Right cardiac atrium (tissue), 5 donors: ENCODE measurements around the gene HERC4. TPM values are rescaled to one million over a fixed set of nuclear protein-coding genes. Genes with fewer than 3 reads are reported as not detected.
A peak's percentile ranks its signal among the peaks of the same experiment; 100 is the strongest.
"Not testable (repeated sequence)": the region's sequence is repeated elsewhere in the genome, so short reads cannot be mapped to it uniquely, and the experiment has no call there.

Experiments used
- ATAC-seq, 2 donors: fragments of 200-7000 bp; cut with Tn5 transposase; one replicate each; pipeline versions ENCODE4 v1.8.0 to v1.9.1; 2020; ENCODE audit warnings: moderate library complexity in 2 of 2, mild to moderate bottlenecking in 1 of 2
- DNase-seq, 3 donors: peaks; one replicate each; pipeline ENCODE4 v3.0.0-alpha.2; 2020
- H3K27ac ChIP-seq: one replicate; pipeline ENCODE4 v1.5.1; 2013; ENCODE audit warnings: mild to moderate bottlenecking, low read length, control low read depth, moderate library complexity
- H3K27me3 ChIP-seq: one replicate; pipeline ENCODE4 v1.6.1; 2013; ENCODE audit not compliant: control insufficient read depth, insufficient read depth
- H3K4me1 ChIP-seq: one replicate; pipeline ENCODE4 v1.6.1; 2013; ENCODE audit warnings: low read length; ENCODE audit not compliant: control insufficient read depth, insufficient read depth
- H3K4me3 ChIP-seq: one replicate; pipeline ENCODE4 v1.5.1; 2013; ENCODE audit warnings: low read length, control low read depth
- H3K9me3 ChIP-seq: one replicate; pipeline ENCODE4 v1.6.1; 2013; ENCODE audit warnings: low read length; ENCODE audit not compliant: control insufficient read depth
- WGBS: extraction: QIAGEN DNeasy Blood & Tissue Kit; methylation state at CpG from one replicate; pipeline ENCODE4 v1.1.7; 2013; 5-methylcytosine and 5-hydroxymethylcytosine counted together
- intact Hi-C, 4 donors: fragments of 100-400 bp; cut with DNase I; formaldehyde crosslinking; loops; one replicate each; pipeline versions ENCODE4 v1.11.0 to v1.14.0; 2022 to 2023
- polyA plus RNA-seq: library from polyadenylated mRNA; stranded (reverse); fragments of 200-250 nt; gene quantifications from one replicate; pipeline ENCODE4 v1.2.3, GENCODE V29; 2013
- total RNA-seq, 4 donors: library from RNA; stranded (reverse); fragmentation: NEBNext Ultra II Directional; extraction: Animal tissue kit (Norgen Biotek cat#: 25700); gene quantifications; one replicate each; pipeline ENCODE4 v1.2.1, GENCODE V29; 2021
- donor health status: healthy with polysubstance abuse.
- donor health status: DM: no; HTN: yes; CAD: no.
- donor health status: DM: no; HTN: no; CAD: no.
- donor health status: DM: no; HTN: yes; CAD: no; lungs with severe emphysema.
- donor health status: DM: yes; HTN: yes; CAD: no.

Gene HERC4
- total and polyA plus RNA-seq, 5 donors, result 14.0 to 37.0 (median 33.8) TPM

- DNase-seq (no peak), ATAC-seq (no peak)
- 86% methylated on average over 3 of the region's 3 CpGs for WGBS
- Histone ChIP-seq H3K27ac (no peak overlapping the region), H3K4me3 (no peak overlapping the region), H3K4me1 (no peaks in the 10 kb centered on the region), H3K9me3 (no peaks in the 10 kb centered on the region), H3K27me3 (no peaks in the 10 kb centered on the region)
- intact Hi-C loops, result no loop called here
These were observed 27.3 kb downstream of the HERC4 start for GRCh38 chr10:68047554-68048327.

- Histone ChIP-seq H3K4me1 (no peaks in the 10 kb centered on the region), H3K9me3 (no peaks in the 10 kb centered on the region), H3K27me3 (no peaks in the 10 kb centered on the region), H3K4me3 (no peak overlapping the region), H3K27ac (no peak overlapping the region)
- 96% methylated on average over 1 of the region's 1 CpG for WGBS
- DNase-seq, result no peak
- no peak for ATAC-seq
- intact Hi-C loops, result no loop called here
These were observed 28.0 kb downstream of the HERC4 start for GRCh38 chr10:68047122-68047521.

- no peaks in the 10 kb centered on the region for H3K9me3 ChIP-seq
- DNase-seq (no peak), ATAC-seq (no peak)
- no peak overlapping the region for H3K27ac ChIP-seq
- intact Hi-C loops, result no loop called here
- 95% methylated on average over 5 of the region's 5 CpGs for WGBS
- H3K4me1 ChIP-seq, result no peaks in the 10 kb centered on the region
- H3K4me3 ChIP-seq, result no peak overlapping the region
- no peaks in the 10 kb centered on the region for H3K27me3 ChIP-seq
These were observed 28.4 kb downstream of the HERC4 start for GRCh38 chr10:68046642-68047041.

- ATAC-seq, result no peak
- Histone ChIP-seq H3K4me1 (no peaks in the 10 kb centered on the region), H3K4me3 (no peak overlapping the region), H3K9me3 (no peaks in the 10 kb centered on the region), H3K27me3 (no peaks in the 10 kb centered on the region), H3K27ac (no peak overlapping the region)
- intact Hi-C loops, result no loop called here
- DNase-seq, result no peak
These were observed 32.1 kb downstream of the HERC4 start for GRCh38 chr10:68043030-68043429.

- WGBS, result 87% methylated on average over 2 of the region's 2 CpGs
- DNase-seq, result no peak
- H3K27me3 ChIP-seq, result no peaks in the 10 kb centered on the region
- no peaks in the 10 kb centered on the region for H3K4me1 ChIP-seq
- H3K9me3 ChIP-seq, result no peaks in the 10 kb centered on the region
- ATAC-seq, result no peak
- H3K4me3 ChIP-seq, result no peak overlapping the region
- intact Hi-C loops, result no loop called here
- no peak overlapping the region for H3K27ac ChIP-seq
These were observed 43.0 kb downstream of the HERC4 start for GRCh38 chr10:68032113-68032512.

- H3K4me3 ChIP-seq, result no peak overlapping the region
- intact Hi-C loops, result no loop called here
- no peaks in the 10 kb centered on the region for H3K27me3 ChIP-seq
- no peaks in the 10 kb centered on the region for H3K4me1 ChIP-seq
- no peak overlapping the region for H3K27ac ChIP-seq
- WGBS, result 88% methylated on average over 9 of the region's 9 CpGs
- no peaks in the 10 kb centered on the region for H3K9me3 ChIP-seq
- DNase-seq (no peak), ATAC-seq (no peak)
These were observed 47.7 kb downstream of the HERC4 start for GRCh38 chr10:68027429-68027828.

- ATAC-seq, result no peak
- DNase-seq, result no peak
- H3K27ac ChIP-seq, result no peak overlapping the region
- 95% methylated on average over 1 of the region's 1 CpG for WGBS
- H3K27me3 ChIP-seq, result no peaks in the 10 kb centered on the region
- no peaks in the 10 kb centered on the region for H3K4me1 ChIP-seq
- H3K4me3 ChIP-seq, result no peak overlapping the region
- intact Hi-C loops, result no loop called here
- no peaks in the 10 kb centered on the region for H3K9me3 ChIP-seq
These were observed 51.8 kb downstream of the HERC4 start for GRCh38 chr10:68023292-68023691.

- WGBS, result 98% methylated on average over 4 of the region's 4 CpGs
- DNase-seq, H3K4me3 ChIP-seq, H3K27ac ChIP-seq, ATAC-seq, H3K4me1 ChIP-seq, H3K27me3 ChIP-seq, H3K9me3 ChIP-seq, intact Hi-C loops: not testable (repeated sequence)
These were observed 52.8 kb downstream of the HERC4 start for GRCh38 chr10:68022324-68022723.

GRCh38 chr10:68016519-68016918, 58.6 kb downstream of the HERC4 start:
- DNase-seq, H3K4me3 ChIP-seq, H3K9me3 ChIP-seq, H3K4me1 ChIP-seq, intact Hi-C loops, H3K27ac ChIP-seq, ATAC-seq, H3K27me3 ChIP-seq: not testable (repeated sequence)
- WGBS, result 93% methylated on average over 4 of the region's 4 CpGs

- Histone ChIP-seq H3K27ac (no peak overlapping the region), H3K4me1 (no peaks in the 10 kb centered on the region), H3K27me3 (no peaks in the 10 kb centered on the region), H3K4me3 (no peak overlapping the region), H3K9me3 (no peaks in the 10 kb centered on the region)
- intact Hi-C loops, result no loop called here
- DNase-seq, result peak in 1 of 3 donors; percentile 16
- WGBS, result 96% methylated on average over 11 of the region's 11 CpGs
- ATAC-seq, result no peak
These were observed 64.6 kb downstream of the HERC4 start for GRCh38 chr10:68010426-68010940.

GRCh38 chr10:68007356-68007755, 67.7 kb downstream of the HERC4 start:
- intact Hi-C loops, result no loop called here

More at GRCh38 chr10:68007356-68007755, 67.7 kb downstream of the HERC4 start:
- no peak for DNase-seq
- H3K4me3 ChIP-seq, result no peak overlapping the region
- 98% methylated on average over 3 of the region's 3 CpGs for WGBS
- H3K9me3 ChIP-seq, result no peaks in the 10 kb centered on the region
- no peaks in the 10 kb centered on the region for H3K27me3 ChIP-seq
- ATAC-seq, result no peak
- no peak overlapping the region for H3K27ac ChIP-seq
- H3K4me1 ChIP-seq, result no peaks in the 10 kb centered on the region
